IMR-90 (cell line): Measurements from ENCODE around the gene TEAD1. TPM values are rescaled to one million over a fixed set of nuclear protein-coding genes. Genes with fewer than 3 reads are reported as not detected.

Source experiments
- ATAC-seq: fragments of 200-7000 bp; cut with Tn5 transposase; 2 replicates; pipeline ENCODE4 v1.9.1; 2020; ENCODE audit warnings: low read depth, mild to moderate bottlenecking, moderate library complexity
- BruUV-seq: library from RNA; stranded (reverse); fragments of 400-500 nt; replicated peaks from 2 replicates; lab custom pipeline; 2021; lab: Mats Ljungman, UMichigan
- CTCF ChIA-PET: fragments of 300-600 bp; formaldehyde crosslinking; extraction: SDS; loops from one replicate; lab custom pipeline; 2021; ENCODE audit warnings: antibody characterized with exemption; lab: Yijun Ruan, JAX
- POLR2A ChIA-PET: fragments of 300-600 bp; sonication (Branson Sonifier 250); formaldehyde crosslinking; loops from one replicate; lab custom pipeline; 2022; ENCODE audit warnings: antibody characterized with exemption; ENCODE audit not compliant: unreplicated experiment; lab: Charles Lee
- DNase-seq: peaks from one replicate; pipeline ENCODE4 v3.0.0; 2013
- H2AFZ ChIP-seq: replicated peaks from 2 replicates; pipeline ENCODE3; 2013; ENCODE audit warnings: low read length, mild to moderate bottlenecking; ENCODE audit not compliant: poor library complexity
- H2AK5ac ChIP-seq: 2 replicates; pipeline ENCODE4 v1.6.1; 2013; ENCODE audit warnings: low read depth, low read length, inconsistent platforms
- H2AK9ac ChIP-seq: replicated peaks from 2 replicates; pipeline ENCODE3; 2013; ENCODE audit warnings: mild to moderate bottlenecking, low read depth, low read length, moderate library complexity; ENCODE audit not compliant: poor library complexity
- H2BK120ac ChIP-seq: 2 replicates; pipeline ENCODE4 v1.6.1; 2013; ENCODE audit warnings: low read depth, low read length, inconsistent platforms
- H2BK15ac ChIP-seq: 3 replicates; pipeline ENCODE4 v1.6.1; 2013; ENCODE audit warnings: low read depth, low read length, inconsistent platforms
- H2BK20ac ChIP-seq: 2 replicates; pipeline ENCODE4 v1.6.1; 2013; ENCODE audit warnings: low read depth, mild to moderate bottlenecking, inconsistent platforms, low read length, moderate library complexity
- H2BK5ac ChIP-seq: 2 replicates; pipeline ENCODE4 v1.6.1; 2013; ENCODE audit warnings: mild to moderate bottlenecking, low read depth, low read length, inconsistent platforms; ENCODE audit not compliant: poor library complexity, severe bottlenecking
- H3K14ac ChIP-seq: replicated peaks from 2 replicates; pipeline ENCODE4 v1.6.1; 2013; ENCODE audit warnings: low read depth, low read length, inconsistent platforms
- H3K18ac ChIP-seq: 2 replicates; pipeline ENCODE4 v1.6.1; 2013; ENCODE audit warnings: low read depth, low read length, control low read depth
- H3K23ac ChIP-seq: 2 replicates; pipeline ENCODE4 v1.6.1; 2013; ENCODE audit warnings: low read depth, low read length, inconsistent platforms
- H3K27ac ChIP-seq: 2 replicates; pipeline ENCODE4 v1.5.1; 2013; ENCODE audit warnings: mild to moderate bottlenecking, control low read depth, low read length; ENCODE audit not compliant: insufficient read depth
- H3K27me3 ChIP-seq: 2 replicates; pipeline ENCODE4 v1.6.1; 2013; ENCODE audit warnings: low read length; ENCODE audit not compliant: control insufficient read depth, insufficient read depth
- H3K36me3 ChIP-seq: 2 replicates; pipeline ENCODE4 v1.6.1; 2013; ENCODE audit warnings: low read length, mixed read lengths; ENCODE audit not compliant: control insufficient read depth, insufficient read depth
- H3K4ac ChIP-seq: 2 replicates; pipeline ENCODE4 v1.6.1; 2013; ENCODE audit warnings: low read depth, low read length, inconsistent platforms
- H3K4me1 ChIP-seq: 2 replicates; pipeline ENCODE4 v1.6.1; 2013; ENCODE audit warnings: low read length, mixed read lengths; ENCODE audit not compliant: control insufficient read depth, insufficient read depth
- H3K4me2 ChIP-seq: 2 replicates; pipeline ENCODE4 v1.6.1; 2013; ENCODE audit warnings: low read depth, mild to moderate bottlenecking, control low read depth, low read length, moderate library complexity
- H3K4me3 ChIP-seq: 2 replicates; pipeline ENCODE4 v1.5.1; 2013; ENCODE audit warnings: low read depth, mild to moderate bottlenecking, control low read depth, low read length, moderate library complexity; ENCODE audit not compliant: insufficient read depth
- H3K56ac ChIP-seq: 2 replicates; pipeline ENCODE4 v1.6.1; 2013; ENCODE audit warnings: low read length, inconsistent platforms; ENCODE audit not compliant: insufficient read depth; ENCODE audit errors: extremely low read depth
- H3K79me1 ChIP-seq, 2 experiments: 2 replicates each; pipeline ENCODE4 v1.6.1; 2013; ENCODE audit warnings: low read length in 2 of 2, inconsistent platforms in 1 of 2, low read depth in 1 of 2
- H3K9ac ChIP-seq: 2 replicates; pipeline ENCODE4 v1.6.1; 2013; ENCODE audit warnings: low read depth, low read length, control low read depth
- H3K9me1 ChIP-seq: 2 replicates; pipeline ENCODE4 v1.6.1; 2013; ENCODE audit warnings: low read length, inconsistent platforms; ENCODE audit not compliant: insufficient read depth
- H3K9me3 ChIP-seq: 2 replicates; pipeline ENCODE4 v1.6.1; 2013; ENCODE audit warnings: low read length; ENCODE audit not compliant: control insufficient read depth, insufficient read depth
- H4K20me1 ChIP-seq: 2 replicates; pipeline ENCODE4 v1.6.1; 2013; ENCODE audit warnings: low read length, inconsistent platforms; ENCODE audit not compliant: insufficient read depth
- H4K5ac ChIP-seq: 2 replicates; pipeline ENCODE4 v1.6.1; 2013; ENCODE audit warnings: mild to moderate bottlenecking, low read depth, low read length, control low read depth
- H4K8ac ChIP-seq, 2 experiments: 2 replicates each; pipeline ENCODE4 v1.6.1; 2013; ENCODE audit warnings: low read depth in 2 of 2, low read length in 2 of 2, control low read depth in 1 of 2, inconsistent platforms in 1 of 2
- H4K91ac ChIP-seq: 2 replicates; pipeline ENCODE4 v1.6.1; 2013; ENCODE audit warnings: low read depth, low read length, inconsistent platforms; ENCODE audit not compliant: insufficient read depth
- BHLHE40 ChIP-seq: fragments of 150-350 bp; IDR thresholded peaks from 2 replicates; pipeline ENCODE4 v1.6.1; 2016; ENCODE audit warnings: mild to moderate bottlenecking, low read depth, low read length
- CHD1 ChIP-seq: IDR thresholded peaks from 2 replicates; pipeline ENCODE4 v1.6.1; 2012; ENCODE audit warnings: low read depth, low read length, improper control_type of control experiment
- ELK1 ChIP-seq: fragments of 150-350 bp; IDR thresholded peaks from 2 replicates; pipeline ENCODE4 v1.6.1; 2016; ENCODE audit warnings: low read depth, mild to moderate bottlenecking, low read length, moderate library complexity, borderline replicate concordance
- MAZ ChIP-seq: IDR thresholded peaks from 2 replicates; pipeline ENCODE4 v1.6.1; 2012; ENCODE audit warnings: low read depth, mild to moderate bottlenecking, low read length, improper control_type of control experiment, moderate library complexity, borderline replicate concordance
- MXI1 ChIP-seq: IDR thresholded peaks from 2 replicates; pipeline ENCODE4 v1.6.1; 2012; ENCODE audit warnings: low read depth, mild to moderate bottlenecking, low read length, moderate library complexity, borderline replicate concordance
- NFE2L2 ChIP-seq: fragments of 150-350 bp; IDR thresholded peaks from 2 replicates; pipeline ENCODE4 v1.6.1; 2016; ENCODE audit warnings: low read depth, mild to moderate bottlenecking, low read length
- POLR2A ChIP-seq: IDR thresholded peaks from 2 replicates; pipeline ENCODE4 v1.6.1; 2012; ENCODE audit warnings: mild to moderate bottlenecking, low read depth, low read length
- RAD21 ChIP-seq: IDR thresholded peaks from 2 replicates; pipeline ENCODE4 v1.6.1; 2012; ENCODE audit warnings: low read length, improper control_type of control experiment
- RCOR1 ChIP-seq: IDR thresholded peaks from 2 replicates; pipeline ENCODE4 v1.6.1; 2012; ENCODE audit warnings: mild to moderate bottlenecking, low read length, improper control_type of control experiment; ENCODE audit not compliant: insufficient replicate concordance
- RFX5 ChIP-seq: IDR thresholded peaks from 2 replicates; pipeline ENCODE4 v1.8.0; 2012; ENCODE audit warnings: low read depth, mild to moderate bottlenecking, low read length, moderate library complexity
- SMC3 ChIP-seq: fragments of 150-350 bp; IDR thresholded peaks from 2 replicates; pipeline ENCODE4 v1.6.1; 2016; ENCODE audit warnings: low read depth, mild to moderate bottlenecking, antibody characterized with exemption, low read length, moderate library complexity
- WGBS, 2 experiments: methylation state at CpG; one replicate each; pipeline versions ENCODE4 v1.1.5 to v1.1.7; 2013; ENCODE audit warnings: missing lambda C conversion rate in 2 of 2; ENCODE audit not compliant: insufficient read length in 1 of 2; ENCODE audit errors: extremely low coverage in 2 of 2; 5-methylcytosine and 5-hydroxymethylcytosine counted together
- dilution Hi-C: fragments of 300-500 bp; cut with HindIII; formaldehyde crosslinking; loops from one replicate; pipeline ENCODE4 v1.14.3; 2018; ENCODE audit warnings: low sequenced_read_pairs; ENCODE audit not compliant: unreplicated experiment
- in situ Hi-C: fragments of 300-500 bp; cut with MboI; formaldehyde crosslinking; loops from 3 replicates; pipeline ENCODE4 v1.14.3; 2019; ENCODE audit warnings: low sequenced_read_pairs, inconsistent platforms, mixed read lengths
- intact Hi-C: fragments of 100-400 bp; cut with micrococcal nuclease; formaldehyde crosslinking; loops from 2 replicates; pipeline ENCODE4 v1.10.0; 2022
- polyA plus RNA-seq, 3 experiments: library from polyadenylated mRNA; depleted of rRNA; stranded (reverse); fragments of >200 nt; gene quantifications; 2 replicates each; pipeline ENCODE4 v1.2.3, GENCODE V29; 2012; ENCODE audit warnings: low replicate concordance in 1 of 3
- total RNA-seq: library from RNA; depleted of rRNA; stranded (reverse); fragments of >200 nt; gene quantifications from 2 replicates; pipeline ENCODE4 v1.2.3, GENCODE V29; 2012
- TF ChIP-seq, protein P1 (sequence below): conservative IDR thresholded peaks from 2 replicates; pipeline ENCODE4 v1.5.1; 2012; ENCODE audit warnings: mild to moderate bottlenecking, low read depth, low read length, improper control_type of control experiment

The TEAD1 gene
- total and polyA plus RNA-seq, 2 of the 4 experiments (the other 2 are of a cell fraction): 51.8 to 69.2 TPM

GRCh38 chr11:12845739-12846358, 171.6 kb downstream of the TEAD1 start:
- intact Hi-C loops (no loop called here), in situ Hi-C loops (no loop called here), dilution Hi-C loops (no loop called here)
- H2AFZ ChIP-seq: no peak overlapping the region
- H3K4me2 ChIP-seq: peak overlapping the region; percentile 8
- H2AK5ac ChIP-seq: no peak overlapping the region
- no peaks in the 10 kb centered on the region for H3K36me3 ChIP-seq
- H3K4me1 ChIP-seq: peaks cover 23% of the 10 kb centered on the region
- 17% methylated on average over 1 of the region's 10 CpGs; no CpG with 5 or more reads in 1 of the 2 experiments for WGBS, 2 experiments
- H3K9me3 ChIP-seq: no peaks in the 10 kb centered on the region
- H3K56ac ChIP-seq: no peak overlapping the region
- no peak overlapping the region for H2BK120ac ChIP-seq
- BruUV-seq: no TSS peak
- no peak overlapping the region for H3K4me3 ChIP-seq
- H3K9me1 ChIP-seq: peaks cover 32% of the 10 kb centered on the region
- CTCF ChIA-PET: no interaction called here
- POLR2A ChIA-PET: no interaction called here
- H3K9ac ChIP-seq: no peak overlapping the region
- H2BK20ac ChIP-seq: no peak overlapping the region
- peak overlapping the region; percentile 13; the same call in 1 of the 2 replicates for H3K27ac ChIP-seq
- H3K4ac ChIP-seq: 0 out of 2 replicates have a peak overlapping the region, but pooled peaks have one; percentile 9
- H2BK5ac ChIP-seq: no peak overlapping the region
- H3K79me1 ChIP-seq: peaks cover 40 to 88% of the 10 kb centered on the region in 2 experiments
- H4K20me1 ChIP-seq: peaks cover 85% of the 10 kb centered on the region
- H4K5ac ChIP-seq: no peak overlapping the region
- H4K8ac ChIP-seq: peak overlapping the region in 1 of 2 experiments; percentile 32; a peak in 1 of 4 replicates
- no peak for TF ChIP-seq RCOR1
- no peak for TF ChIP-seq CHD1
- TF ChIP-seq RAD21: no peak
- no peak for TF ChIP-seq MXI1
- TF ChIP-seq, protein P1, sequence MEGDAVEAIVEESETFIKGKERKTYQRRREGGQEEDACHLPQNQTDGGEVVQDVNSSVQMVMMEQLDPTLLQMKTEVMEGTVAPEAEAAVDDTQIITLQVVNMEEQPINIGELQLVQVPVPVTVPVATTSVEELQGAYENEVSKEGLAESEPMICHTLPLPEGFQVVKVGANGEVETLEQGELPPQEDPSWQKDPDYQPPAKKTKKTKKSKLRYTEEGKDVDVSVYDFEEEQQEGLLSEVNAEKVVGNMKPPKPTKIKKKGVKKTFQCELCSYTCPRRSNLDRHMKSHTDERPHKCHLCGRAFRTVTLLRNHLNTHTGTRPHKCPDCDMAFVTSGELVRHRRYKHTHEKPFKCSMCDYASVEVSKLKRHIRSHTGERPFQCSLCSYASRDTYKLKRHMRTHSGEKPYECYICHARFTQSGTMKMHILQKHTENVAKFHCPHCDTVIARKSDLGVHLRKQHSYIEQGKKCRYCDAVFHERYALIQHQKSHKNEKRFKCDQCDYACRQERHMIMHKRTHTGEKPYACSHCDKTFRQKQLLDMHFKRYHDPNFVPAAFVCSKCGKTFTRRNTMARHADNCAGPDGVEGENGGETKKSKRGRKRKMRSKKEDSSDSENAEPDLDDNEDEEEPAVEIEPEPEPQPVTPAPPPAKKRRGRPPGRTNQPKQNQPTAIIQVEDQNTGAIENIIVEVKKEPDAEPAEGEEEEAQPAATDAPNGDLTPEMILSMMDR: no peak
- TF ChIP-seq BHLHE40: no peak
- TF ChIP-seq ELK1: no peak
- no peak for TF ChIP-seq NFE2L2
- no peak for TF ChIP-seq MAZ
- no peak for TF ChIP-seq POLR2A
- TF ChIP-seq SMC3: no peak
- no peak for TF ChIP-seq RFX5
- H2BK15ac ChIP-seq: no peak overlapping the region
- DNase-seq: peak; percentile 78
- H3K27me3 ChIP-seq: no peaks in the 10 kb centered on the region
- no peak overlapping the region for H2AK9ac ChIP-seq
- 0 out of 2 replicates have a peak overlapping the region, but pooled peaks have one; percentile 7 for H3K23ac ChIP-seq
- ATAC-seq: peak; percentile 67
- H4K91ac ChIP-seq: no peak overlapping the region
- H3K18ac ChIP-seq: no peak overlapping the region
- peak overlapping the region; percentile 40; the same call in 1 of the 2 replicates for H3K14ac ChIP-seq
